ENCODE data around the gene IFIT2.

IFIT2 gene

DNA sequence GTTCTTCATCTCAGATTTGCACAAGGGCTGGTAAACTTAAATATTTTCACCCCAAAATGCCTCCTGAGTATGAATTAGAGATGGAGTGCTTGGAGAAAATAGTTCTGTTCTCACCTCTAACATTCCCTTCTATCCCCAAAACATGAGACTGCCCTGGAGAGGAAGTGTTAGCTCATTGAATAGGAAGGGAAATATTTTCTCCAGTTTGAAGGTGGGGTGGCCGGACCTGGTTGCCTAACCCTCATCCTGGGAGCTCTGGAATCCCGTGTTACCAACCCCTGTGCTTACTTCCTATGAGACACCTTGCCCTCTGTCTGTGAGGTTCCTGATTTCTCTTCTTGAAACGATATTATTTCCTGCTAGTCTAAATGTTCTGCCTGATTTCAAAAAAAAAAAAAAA lies 779 bp downstream of the IFIT2 start:
- H3K79me2 ChIP-seq (ENCODE audit: low read length), result no peaks in the 10 kb centered on the region
- no peaks in the 10 kb centered on the region for H3K9me3 ChIP-seq (ENCODE audit: insufficient read depth, low read length)
- TF ChIP-seq EZH2phosphoT487 (IDR thresholded peaks at IDR 0.05; ENCODE audit: low read depth), result no peak
- H3K9ac ChIP-seq (ENCODE audit: low read length), result peak overlapping the region; percentile 53; the same call in 1 of the 2 replicates
- no peak overlapping the region for H3K27ac ChIP-seq (ENCODE audit: low read length)
- H3K4me1 ChIP-seq (ENCODE audit: low read length), result peaks cover 18% of the 10 kb centered on the region
- no peaks in the 10 kb centered on the region for H3K27me3 ChIP-seq (ENCODE audit: low read depth, low read length)
- no peak overlapping the region for H2AFZ ChIP-seq (ENCODE audit: low read depth, low read length)
- peak overlapping the region; percentile 87 for H3K4me2 ChIP-seq (ENCODE audit: low read length)
- peak overlapping the region; percentile 75 for H3K4me3 ChIP-seq (ENCODE audit: low read length)
- H3K36me3 ChIP-seq (replicated peaks; ENCODE audit: low read depth, low read length), result no peaks in the 10 kb centered on the region
- H4K20me1 ChIP-seq (ENCODE audit: insufficient read depth, low read length), result no peaks in the 10 kb centered on the region

- Histone ChIP-seq H3K9ac (ENCODE audit: low read length) (no peak overlapping the region), H3K79me2 (ENCODE audit: low read length) (no peaks in the 10 kb centered on the region), H4K20me1 (ENCODE audit: insufficient read depth, low read length) (no peaks in the 10 kb centered on the region), H3K27ac (ENCODE audit: low read length) (no peak overlapping the region), H3K36me3 (replicated peaks; ENCODE audit: low read depth, low read length) (no peaks in the 10 kb centered on the region), H3K4me1 (ENCODE audit: low read length) (peaks cover 18% of the 10 kb centered on the region), H3K27me3 (ENCODE audit: low read depth, low read length) (no peaks in the 10 kb centered on the region), H3K4me2 (ENCODE audit: low read length) (no peak overlapping the region), H3K4me3 (ENCODE audit: low read length) (no peak overlapping the region), H3K9me3 (ENCODE audit: insufficient read depth, low read length) (no peaks in the 10 kb centered on the region), H2AFZ (ENCODE audit: low read depth, low read length) (no peak overlapping the region)
- TF ChIP-seq, protein P1, sequence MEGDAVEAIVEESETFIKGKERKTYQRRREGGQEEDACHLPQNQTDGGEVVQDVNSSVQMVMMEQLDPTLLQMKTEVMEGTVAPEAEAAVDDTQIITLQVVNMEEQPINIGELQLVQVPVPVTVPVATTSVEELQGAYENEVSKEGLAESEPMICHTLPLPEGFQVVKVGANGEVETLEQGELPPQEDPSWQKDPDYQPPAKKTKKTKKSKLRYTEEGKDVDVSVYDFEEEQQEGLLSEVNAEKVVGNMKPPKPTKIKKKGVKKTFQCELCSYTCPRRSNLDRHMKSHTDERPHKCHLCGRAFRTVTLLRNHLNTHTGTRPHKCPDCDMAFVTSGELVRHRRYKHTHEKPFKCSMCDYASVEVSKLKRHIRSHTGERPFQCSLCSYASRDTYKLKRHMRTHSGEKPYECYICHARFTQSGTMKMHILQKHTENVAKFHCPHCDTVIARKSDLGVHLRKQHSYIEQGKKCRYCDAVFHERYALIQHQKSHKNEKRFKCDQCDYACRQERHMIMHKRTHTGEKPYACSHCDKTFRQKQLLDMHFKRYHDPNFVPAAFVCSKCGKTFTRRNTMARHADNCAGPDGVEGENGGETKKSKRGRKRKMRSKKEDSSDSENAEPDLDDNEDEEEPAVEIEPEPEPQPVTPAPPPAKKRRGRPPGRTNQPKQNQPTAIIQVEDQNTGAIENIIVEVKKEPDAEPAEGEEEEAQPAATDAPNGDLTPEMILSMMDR (IDR thresholded peaks at IDR 0.05; ENCODE audit: low read depth, low read length), result no peak
- TF ChIP-seq EZH2phosphoT487 (IDR thresholded peaks at IDR 0.05; ENCODE audit: low read depth), result no peak
These were observed 1.3 kb downstream of the IFIT2 start for GRCh38 chr10:89303161-89303560.

DNA sequence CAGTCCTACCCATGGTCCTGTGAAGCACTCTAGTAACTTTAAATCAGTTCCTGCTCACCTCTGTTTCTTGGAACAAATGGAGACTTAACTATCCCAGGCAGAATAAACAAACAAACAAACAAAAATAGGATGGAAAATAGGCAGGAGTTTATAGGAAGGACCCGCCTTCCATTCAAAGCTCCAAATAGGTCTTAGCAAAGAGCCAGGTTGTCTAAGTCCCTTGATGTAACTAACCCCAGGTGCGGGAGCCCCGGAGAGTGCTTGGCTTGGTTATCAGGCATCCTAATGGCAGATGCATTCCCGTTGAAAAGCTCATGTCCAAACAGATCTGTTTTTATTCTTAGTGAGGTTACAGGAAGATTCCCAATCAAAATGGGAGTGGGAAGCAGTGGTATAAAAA lies 2.2 kb downstream of the IFIT2 start:
- Histone ChIP-seq H4K20me1 (ENCODE audit: insufficient read depth, low read length) (no peaks in the 10 kb centered on the region), H3K4me3 (ENCODE audit: low read length) (no peak overlapping the region), H3K27me3 (ENCODE audit: low read depth, low read length) (no peaks in the 10 kb centered on the region), H3K9ac (ENCODE audit: low read length) (no peak overlapping the region), H3K9me3 (ENCODE audit: insufficient read depth, low read length) (no peaks in the 10 kb centered on the region), H3K27ac (ENCODE audit: low read length) (no peak overlapping the region), H3K79me2 (ENCODE audit: low read length) (no peaks in the 10 kb centered on the region), H2AFZ (ENCODE audit: low read depth, low read length) (no peak overlapping the region), H3K36me3 (replicated peaks; ENCODE audit: low read depth, low read length) (no peaks in the 10 kb centered on the region), H3K4me2 (ENCODE audit: low read length) (no peak overlapping the region), H3K4me1 (ENCODE audit: low read length) (peaks cover 18% of the 10 kb centered on the region)
- TF ChIP-seq, protein P1 (IDR thresholded peaks at IDR 0.05; ENCODE audit: low read depth, low read length), result no peak
- TF ChIP-seq EZH2phosphoT487 (IDR thresholded peaks at IDR 0.05; ENCODE audit: low read depth), result no peak

DNA sequence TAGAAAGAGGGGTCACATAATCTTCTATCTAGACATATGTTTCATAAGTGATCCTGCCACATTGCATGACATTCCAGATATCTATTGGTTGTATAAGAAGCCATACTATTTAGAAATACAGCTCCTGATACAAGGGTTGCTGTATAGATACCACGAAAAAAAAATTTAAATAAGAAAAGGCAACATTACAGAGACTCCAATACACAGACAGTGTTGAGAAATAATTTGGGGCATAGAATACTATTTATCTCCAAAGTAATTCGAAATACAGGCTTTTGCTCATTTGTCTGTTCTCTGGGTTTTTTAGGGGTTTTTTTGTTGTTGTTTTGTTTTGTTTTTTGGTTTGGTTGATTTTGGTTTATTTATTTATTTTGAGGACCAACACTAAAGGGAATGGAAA lies 2.6 kb downstream of the IFIT2 start:
- Histone ChIP-seq H3K4me1 (ENCODE audit: low read length) (peaks cover 18% of the 10 kb centered on the region), H3K4me3 (ENCODE audit: low read length) (no peak overlapping the region), H2AFZ (ENCODE audit: low read depth, low read length) (no peak overlapping the region), H4K20me1 (ENCODE audit: insufficient read depth, low read length) (no peaks in the 10 kb centered on the region), H3K9me3 (ENCODE audit: insufficient read depth, low read length) (no peaks in the 10 kb centered on the region), H3K27ac (ENCODE audit: low read length) (no peak overlapping the region), H3K4me2 (ENCODE audit: low read length) (no peak overlapping the region), H3K36me3 (replicated peaks; ENCODE audit: low read depth, low read length) (no peaks in the 10 kb centered on the region), H3K9ac (ENCODE audit: low read length) (no peak overlapping the region), H3K27me3 (ENCODE audit: low read depth, low read length) (no peaks in the 10 kb centered on the region), H3K79me2 (ENCODE audit: low read length) (no peaks in the 10 kb centered on the region)
- no peak for TF ChIP-seq EZH2phosphoT487 (IDR thresholded peaks at IDR 0.05; ENCODE audit: low read depth)
- TF ChIP-seq, protein P1 (IDR thresholded peaks at IDR 0.05; ENCODE audit: low read depth, low read length), result no peak

GRCh38 chr10:89304925-89305324 lies 3.1 kb downstream of the IFIT2 start:
- no peaks in the 10 kb centered on the region for H3K36me3 ChIP-seq (replicated peaks; ENCODE audit: low read depth, low read length)
- H3K27me3 ChIP-seq (ENCODE audit: low read depth, low read length), result no peaks in the 10 kb centered on the region
- H3K9me3 ChIP-seq (ENCODE audit: insufficient read depth, low read length), result no peaks in the 10 kb centered on the region
- H3K4me2 ChIP-seq (ENCODE audit: low read length), result no peak overlapping the region
- peaks cover 18% of the 10 kb centered on the region for H3K4me1 ChIP-seq (ENCODE audit: low read length)
- TF ChIP-seq, protein P1 (IDR thresholded peaks at IDR 0.05; ENCODE audit: low read depth, low read length), result no peak
- no peak for TF ChIP-seq EZH2phosphoT487 (IDR thresholded peaks at IDR 0.05; ENCODE audit: low read depth)
- H3K79me2 ChIP-seq (ENCODE audit: low read length), result no peaks in the 10 kb centered on the region
- no peak overlapping the region for H2AFZ ChIP-seq (ENCODE audit: low read depth, low read length)
- no peaks in the 10 kb centered on the region for H4K20me1 ChIP-seq (ENCODE audit: insufficient read depth, low read length)
- no peak overlapping the region for H3K4me3 ChIP-seq (ENCODE audit: low read length)
- H3K9ac ChIP-seq (ENCODE audit: low read length), result no peak overlapping the region
- no peak overlapping the region for H3K27ac ChIP-seq (ENCODE audit: low read length)

All from OCI-LY3 (cell line).